ENCODE results near the gene TH.

Gene TH

DNA sequence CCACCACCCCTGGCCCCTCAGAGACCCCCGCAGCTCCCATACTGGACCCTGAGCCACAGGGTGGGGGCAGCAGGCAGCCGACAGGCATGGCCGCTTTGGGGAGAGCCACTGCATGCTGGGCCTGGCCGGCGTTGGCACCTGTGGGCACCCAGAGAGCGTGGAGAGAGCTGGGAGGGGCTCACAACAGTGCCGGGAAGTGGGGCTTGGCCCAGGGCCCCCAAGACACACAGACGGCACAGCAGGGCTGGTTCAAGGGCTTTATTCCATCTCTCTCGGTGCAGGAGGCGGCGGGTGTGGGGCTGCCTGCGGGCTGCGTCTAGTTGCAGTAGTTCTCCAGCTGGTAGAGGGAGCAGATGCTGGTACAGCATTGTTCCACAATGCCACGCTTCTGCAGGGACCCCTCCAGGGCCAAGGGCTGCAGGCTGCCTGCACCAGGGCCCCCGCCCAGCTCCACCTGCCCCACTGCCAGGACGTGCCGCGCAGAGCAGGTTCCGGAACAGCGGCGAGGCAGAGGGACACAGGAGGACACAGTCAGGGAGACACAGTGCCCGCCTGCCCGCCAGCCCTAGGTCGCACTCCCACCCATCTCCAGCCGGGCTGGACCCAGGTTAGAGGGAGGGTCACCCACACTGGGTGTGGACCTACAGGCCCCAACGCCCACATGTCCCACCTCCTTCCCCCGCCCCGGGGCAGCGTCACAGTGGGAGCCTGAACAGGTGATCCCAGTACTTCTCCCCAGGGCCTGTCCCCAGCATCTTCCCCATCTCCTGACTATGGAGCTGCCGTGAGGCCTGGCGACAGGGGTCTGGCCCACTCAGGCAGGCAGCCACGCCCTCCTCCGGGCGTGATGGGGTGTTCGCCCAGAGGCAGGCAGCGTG lies 11.8 kb downstream of the TH start:
- Histone ChIP-seq H2AFZ (ENCODE audit: low read depth) (no peak overlapping the region), H3K27me3 (ENCODE audit: insufficient read depth, low read depth) (peaks cover 81% of the 10 kb centered on the region), H3K4me1 (ENCODE audit: low read depth, poor library complexity, severe bottlenecking) (no peaks in the 10 kb centered on the region), H4K20me1 (ENCODE audit: insufficient read depth) (no peaks in the 10 kb centered on the region), H3K4me2 (no peak overlapping the region), H3K9ac (no peak overlapping the region), H3K27ac (no peak overlapping the region), H3K79me2 (ENCODE audit: insufficient read depth, low read depth) (no peaks in the 10 kb centered on the region), H3K36me3 (ENCODE audit: insufficient read depth) (no peaks in the 10 kb centered on the region), H3K4me3 (IDR thresholded peaks at IDR 0.05; ENCODE audit: insufficient read depth, low read depth, low read length) (no peak overlapping the region)
- TF ChIP-seq, protein P1, sequence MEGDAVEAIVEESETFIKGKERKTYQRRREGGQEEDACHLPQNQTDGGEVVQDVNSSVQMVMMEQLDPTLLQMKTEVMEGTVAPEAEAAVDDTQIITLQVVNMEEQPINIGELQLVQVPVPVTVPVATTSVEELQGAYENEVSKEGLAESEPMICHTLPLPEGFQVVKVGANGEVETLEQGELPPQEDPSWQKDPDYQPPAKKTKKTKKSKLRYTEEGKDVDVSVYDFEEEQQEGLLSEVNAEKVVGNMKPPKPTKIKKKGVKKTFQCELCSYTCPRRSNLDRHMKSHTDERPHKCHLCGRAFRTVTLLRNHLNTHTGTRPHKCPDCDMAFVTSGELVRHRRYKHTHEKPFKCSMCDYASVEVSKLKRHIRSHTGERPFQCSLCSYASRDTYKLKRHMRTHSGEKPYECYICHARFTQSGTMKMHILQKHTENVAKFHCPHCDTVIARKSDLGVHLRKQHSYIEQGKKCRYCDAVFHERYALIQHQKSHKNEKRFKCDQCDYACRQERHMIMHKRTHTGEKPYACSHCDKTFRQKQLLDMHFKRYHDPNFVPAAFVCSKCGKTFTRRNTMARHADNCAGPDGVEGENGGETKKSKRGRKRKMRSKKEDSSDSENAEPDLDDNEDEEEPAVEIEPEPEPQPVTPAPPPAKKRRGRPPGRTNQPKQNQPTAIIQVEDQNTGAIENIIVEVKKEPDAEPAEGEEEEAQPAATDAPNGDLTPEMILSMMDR (conservative IDR thresholded peaks at IDR 0.05; ENCODE audit: low read depth, low read length) = no peak

DNA sequence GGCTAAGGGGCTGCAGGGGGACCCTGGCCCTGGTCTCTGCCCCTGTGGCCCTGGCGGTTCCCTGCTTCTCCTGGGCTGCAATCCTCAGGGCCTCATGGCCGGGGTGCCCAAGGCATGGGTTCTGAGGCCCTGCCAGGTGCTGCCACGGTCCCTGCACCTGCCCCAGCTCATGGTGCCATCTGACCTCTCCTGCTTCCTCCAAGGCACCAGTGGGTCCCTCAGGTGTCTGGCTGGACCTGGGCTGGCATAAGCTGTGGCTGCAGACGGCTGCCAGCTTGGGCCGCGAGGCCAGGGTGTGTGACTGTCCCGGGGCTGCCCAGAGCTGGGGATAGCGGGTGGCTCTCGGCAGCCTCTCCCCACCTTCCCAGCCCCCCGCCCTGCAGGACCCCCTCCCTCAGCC lies 12.6 kb downstream of the TH start:
- Histone ChIP-seq H3K4me2 (no peak overlapping the region), H3K27ac (no peak overlapping the region), H3K4me3 (IDR thresholded peaks at IDR 0.05; ENCODE audit: insufficient read depth, low read depth, low read length) (no peak overlapping the region), H3K36me3 (ENCODE audit: insufficient read depth) (no peaks in the 10 kb centered on the region), H3K9ac (no peak overlapping the region), H4K20me1 (ENCODE audit: insufficient read depth) (no peaks in the 10 kb centered on the region), H3K4me1 (ENCODE audit: low read depth, poor library complexity, severe bottlenecking) (no peaks in the 10 kb centered on the region), H3K27me3 (ENCODE audit: insufficient read depth, low read depth) (peaks cover 82% of the 10 kb centered on the region), H3K79me2 (ENCODE audit: insufficient read depth, low read depth) (no peaks in the 10 kb centered on the region), H2AFZ (ENCODE audit: low read depth) (no peak overlapping the region)
- TF ChIP-seq, protein P1 (conservative IDR thresholded peaks at IDR 0.05; ENCODE audit: low read depth, low read length) = no peak

DNA sequence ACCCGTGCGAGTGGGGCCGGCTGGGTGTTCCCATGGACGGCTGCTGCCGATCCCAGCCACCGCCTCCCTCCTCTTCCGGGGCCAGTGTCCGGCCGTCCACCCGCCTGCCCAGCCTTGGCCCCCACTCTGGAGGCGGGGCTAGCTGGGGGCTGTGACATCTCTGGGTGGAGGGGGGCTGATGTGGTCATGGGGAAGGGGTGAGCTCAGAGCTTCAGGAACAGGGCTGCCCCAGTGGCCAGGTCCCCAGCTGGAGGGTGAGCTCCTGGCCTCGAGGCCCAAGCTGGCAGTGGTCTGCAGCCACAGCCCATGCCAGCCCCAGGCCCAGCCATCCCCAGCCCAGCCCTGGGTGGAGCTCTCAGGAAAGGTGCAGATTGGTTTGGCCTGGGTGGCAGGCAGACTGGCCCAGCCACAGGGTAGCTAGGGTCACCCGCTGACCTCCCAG lies 13.3 kb downstream of the TH start:
- H2AFZ ChIP-seq (ENCODE audit: low read depth) = no peak overlapping the region
- H3K36me3 ChIP-seq (ENCODE audit: insufficient read depth) = no peaks in the 10 kb centered on the region
- no peak overlapping the region for H3K4me3 ChIP-seq (IDR thresholded peaks at IDR 0.05; ENCODE audit: insufficient read depth, low read depth, low read length)
- no peaks in the 10 kb centered on the region for H4K20me1 ChIP-seq (ENCODE audit: insufficient read depth)
- TF ChIP-seq, protein P1 (conservative IDR thresholded peaks at IDR 0.05; ENCODE audit: low read depth, low read length) = no peak
- H3K9ac ChIP-seq = no peak overlapping the region
- H3K27ac ChIP-seq = no peak overlapping the region
- H3K27me3 ChIP-seq (ENCODE audit: insufficient read depth, low read depth) = peaks cover 82% of the 10 kb centered on the region
- no peak overlapping the region for H3K4me2 ChIP-seq
- H3K4me1 ChIP-seq (ENCODE audit: low read depth, poor library complexity, severe bottlenecking) = no peaks in the 10 kb centered on the region
- H3K79me2 ChIP-seq (ENCODE audit: insufficient read depth, low read depth) = no peaks in the 10 kb centered on the region

DNA sequence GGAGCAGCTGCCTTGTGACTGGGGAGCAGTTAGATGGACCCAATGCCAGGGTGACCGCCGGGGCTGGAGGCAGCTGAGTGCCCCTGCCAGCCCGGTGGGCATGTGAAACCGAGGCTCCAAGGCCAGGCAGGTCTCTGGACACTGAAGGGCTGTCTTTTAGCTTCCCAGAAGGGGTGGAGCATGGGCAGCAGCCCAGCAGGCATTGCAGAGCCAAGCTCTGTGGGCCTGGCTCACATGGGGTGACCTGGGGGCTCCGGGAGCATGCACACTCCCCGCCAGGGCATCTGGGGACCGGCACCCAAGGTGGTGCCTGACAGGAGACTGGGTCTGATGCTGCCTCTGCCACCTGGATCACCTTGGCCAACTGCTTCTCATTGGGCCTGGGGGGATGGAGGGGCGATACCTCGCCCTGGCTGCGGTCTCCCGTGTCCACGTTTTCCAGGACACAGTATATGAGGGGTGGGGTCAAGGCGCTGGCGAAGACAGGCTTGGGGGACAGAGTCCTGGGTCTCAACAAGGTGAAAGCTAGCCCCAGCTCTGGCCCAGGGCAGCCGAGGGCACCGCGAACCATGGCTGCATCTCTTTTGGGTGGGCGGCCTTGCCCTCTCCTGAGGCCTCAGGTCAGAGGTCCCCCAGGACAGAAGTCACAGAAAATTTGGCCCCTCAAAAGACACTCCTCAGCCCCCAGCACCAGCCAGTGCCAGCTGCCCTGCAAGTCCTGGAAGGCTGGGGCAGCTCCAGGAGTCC lies 14.1 kb downstream of the TH start:
- Histone ChIP-seq H3K4me1 (ENCODE audit: low read depth, poor library complexity, severe bottlenecking) (no peaks in the 10 kb centered on the region), H3K27ac (no peak overlapping the region), H3K4me3 (IDR thresholded peaks at IDR 0.05; ENCODE audit: insufficient read depth, low read depth, low read length) (no peak overlapping the region), H2AFZ (ENCODE audit: low read depth) (no peak overlapping the region), H3K9ac (no peak overlapping the region), H3K36me3 (ENCODE audit: insufficient read depth) (no peaks in the 10 kb centered on the region), H3K4me2 (no peak overlapping the region), H4K20me1 (ENCODE audit: insufficient read depth) (no peaks in the 10 kb centered on the region), H3K27me3 (ENCODE audit: insufficient read depth, low read depth) (peaks cover 82% of the 10 kb centered on the region), H3K79me2 (ENCODE audit: insufficient read depth, low read depth) (no peaks in the 10 kb centered on the region)
- TF ChIP-seq, protein P1 (conservative IDR thresholded peaks at IDR 0.05; ENCODE audit: low read depth, low read length) = no peak

Measured in KMS-11 (cell line).